ENCODE measurements around the gene FBXL20.
A peak's percentile ranks its signal among the peaks of the same experiment; 100 is the strongest.

Gene FBXL20

DNA sequence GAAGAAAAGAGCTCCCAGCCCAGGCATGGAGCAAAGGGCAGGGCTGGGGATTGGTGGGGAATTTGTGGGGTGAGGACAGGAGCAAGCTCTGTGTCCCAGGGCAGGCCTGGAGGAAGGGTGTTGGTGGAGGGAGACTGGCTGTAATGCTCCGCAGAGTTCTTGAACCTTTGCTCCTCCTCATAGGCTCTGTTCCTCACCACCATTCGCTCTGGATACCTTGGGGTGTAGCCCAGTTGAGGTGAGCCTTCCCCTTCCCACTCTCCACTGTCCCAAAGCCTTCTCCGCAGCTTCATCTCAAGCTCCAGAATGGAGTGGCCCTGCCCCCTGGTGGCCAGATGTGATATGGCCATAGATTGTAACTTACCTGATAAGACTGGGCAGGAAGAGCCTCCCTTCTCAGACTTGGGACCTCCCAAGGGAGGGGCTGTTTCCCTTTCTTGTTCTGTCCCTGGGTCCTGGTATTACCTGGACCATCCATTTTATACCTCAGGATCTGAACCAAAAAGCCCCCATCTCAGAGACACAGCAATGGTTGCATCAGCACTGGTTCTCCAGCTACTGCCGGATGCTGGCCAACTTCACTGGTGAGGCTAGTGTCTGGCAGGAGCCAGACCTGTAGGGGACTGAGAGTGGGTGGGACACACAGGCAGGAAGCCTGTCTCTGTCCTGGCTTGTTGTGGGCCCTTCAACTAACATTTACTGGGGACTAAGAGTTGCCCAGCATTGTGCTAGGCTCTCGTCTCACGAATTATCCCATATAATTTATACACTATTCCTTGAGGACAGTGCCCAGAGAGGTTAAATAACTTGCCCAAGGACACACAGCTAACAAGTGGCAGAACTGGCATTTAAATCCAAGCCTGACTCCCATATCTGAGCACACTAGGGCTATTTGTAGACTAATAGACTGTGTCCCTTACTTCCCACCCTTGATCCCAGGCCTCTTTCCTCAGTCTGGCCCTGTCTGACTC is 156.5 kb downstream of the FBXL20 start:
- peak; percentile 93 for DNase-seq

DNA sequence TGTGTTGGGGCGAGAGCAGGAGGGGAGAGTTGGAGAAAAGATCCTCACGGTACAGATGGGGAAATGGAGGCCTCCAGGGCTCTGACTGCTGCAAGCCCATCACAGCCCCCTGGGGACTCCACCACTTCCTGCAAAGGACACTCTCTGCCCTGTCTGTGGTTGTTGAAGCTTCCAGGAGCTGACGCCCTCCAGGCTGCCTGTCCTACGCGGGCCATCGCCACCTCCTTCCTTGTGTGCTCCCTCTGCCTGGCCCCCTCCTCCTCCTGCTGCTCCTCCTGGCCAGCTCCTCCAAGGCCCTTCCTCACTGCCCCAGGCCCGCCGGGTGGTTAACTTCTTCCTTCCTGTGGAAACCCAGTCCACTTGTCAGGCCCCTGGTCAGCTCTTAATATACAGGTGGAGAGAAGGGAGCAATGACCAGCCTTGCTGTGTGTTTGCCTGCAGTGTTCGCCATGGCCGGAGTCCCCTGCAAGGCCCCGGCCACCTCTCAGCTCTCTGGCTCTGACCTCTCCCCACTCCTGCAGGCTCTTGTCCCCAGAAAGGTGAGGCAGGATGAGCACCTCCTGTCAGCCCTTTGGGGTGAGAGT is 157.3 kb downstream of the FBXL20 start:
- DNase-seq = peak; percentile 9

DNA sequence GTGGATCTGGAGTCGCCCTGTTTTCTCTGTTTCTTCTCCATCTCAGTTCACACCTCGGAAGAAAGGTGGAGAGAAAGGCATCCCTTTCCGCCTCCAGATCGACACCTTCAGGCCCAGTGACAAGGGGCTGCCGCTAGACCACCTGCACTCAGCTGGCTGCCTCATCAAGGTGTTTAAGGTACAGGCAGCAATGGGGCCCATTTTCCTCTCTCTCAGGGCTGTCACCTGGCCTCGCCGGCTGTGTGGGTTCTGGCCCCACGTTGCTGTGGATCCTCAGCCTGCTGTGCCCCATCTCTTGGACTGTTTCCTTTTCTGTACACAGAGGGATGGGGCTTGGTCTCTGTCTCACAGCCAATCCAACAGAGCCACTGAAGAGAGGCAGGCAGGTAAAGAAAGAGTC is 158.3 kb downstream of the FBXL20 start:
- DNase-seq = no peak

DNA sequence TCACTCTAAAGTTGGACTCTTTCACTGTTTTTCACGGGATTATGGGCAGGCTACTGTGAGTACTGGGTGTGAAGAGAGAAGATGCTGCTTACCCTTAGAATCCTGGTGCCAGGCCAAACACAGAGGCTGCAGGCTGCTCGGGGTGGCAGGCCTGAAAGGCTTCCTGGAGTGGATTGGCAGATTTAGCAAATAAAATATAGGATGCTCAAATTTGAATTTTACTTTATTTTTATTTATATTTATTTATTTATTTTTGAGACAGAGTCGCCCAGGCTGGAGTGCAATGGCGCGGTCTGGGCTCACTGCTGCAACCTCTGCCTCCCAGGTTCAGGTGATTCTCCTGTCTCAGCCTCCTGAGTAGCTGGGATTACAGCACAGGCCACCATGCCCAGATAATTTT is 160.8 kb downstream of the FBXL20 start:
- DNase-seq = no peak

DNA sequence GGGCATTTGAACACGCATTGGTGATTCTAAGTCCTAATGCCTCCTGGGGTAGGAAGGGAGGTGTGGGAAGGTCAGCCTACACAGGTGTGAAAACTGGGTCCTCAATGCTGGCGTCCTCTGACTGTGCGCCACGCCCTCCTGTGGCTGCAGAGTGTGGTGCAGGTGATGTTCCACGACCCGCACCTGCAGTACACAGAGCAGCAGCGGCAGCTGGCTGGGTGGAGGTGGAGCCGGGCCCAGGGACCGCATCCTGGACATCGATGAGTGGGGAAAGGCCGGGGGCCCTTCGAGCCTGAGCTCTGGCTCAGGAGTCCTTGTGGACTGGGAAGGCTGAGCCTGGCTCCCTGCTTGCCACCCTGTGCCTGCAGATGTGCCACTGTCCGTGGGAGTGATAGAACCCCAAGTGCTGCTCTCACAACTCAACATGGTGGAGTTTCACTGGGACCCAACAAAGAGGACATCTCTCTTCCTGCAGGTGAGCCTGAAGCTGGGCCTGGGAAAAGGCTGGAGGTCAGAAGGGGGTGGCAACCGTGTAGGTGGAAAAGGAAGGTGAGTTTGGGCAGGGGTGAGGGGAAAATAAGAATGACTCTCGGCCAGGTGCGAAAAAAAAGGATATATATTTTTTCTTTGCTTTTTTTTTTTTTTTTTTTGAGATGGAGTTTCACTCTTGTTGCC is 161.6 kb downstream of the FBXL20 start:
- DNase-seq = peak; percentile 78

- DNase-seq = peak; percentile 87
Observed at GRCh38 chr17:39238311-39238972, 163.0 kb downstream of the FBXL20 start.

- DNase-seq = no peak
Observed at GRCh38 chr17:39237586-39237985, 163.8 kb downstream of the FBXL20 start.

DNA sequence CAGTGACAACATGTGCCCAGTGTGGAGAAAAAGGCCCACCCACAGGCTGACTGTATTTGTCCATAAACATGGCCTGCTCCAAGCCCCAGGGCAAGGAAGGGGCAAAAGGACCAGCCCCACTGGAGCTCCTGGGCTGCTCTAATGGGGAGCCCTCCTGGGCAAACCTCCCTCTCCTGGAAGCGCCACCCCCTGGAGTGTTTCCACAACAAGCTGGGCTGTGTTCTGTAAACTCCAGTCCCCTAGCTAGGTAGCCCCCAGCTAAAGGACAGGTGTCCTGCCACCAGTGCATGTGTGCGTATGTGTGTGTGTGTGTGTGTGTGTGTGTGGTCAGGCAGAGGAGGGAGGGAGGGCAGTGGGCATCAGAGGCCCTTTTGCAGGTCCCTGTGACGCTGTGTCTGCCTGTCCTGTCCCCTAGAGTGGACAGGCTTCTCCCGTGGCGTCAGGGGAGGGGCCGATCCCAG is 164.4 kb downstream of the FBXL20 start:
- no peak for DNase-seq

DNA sequence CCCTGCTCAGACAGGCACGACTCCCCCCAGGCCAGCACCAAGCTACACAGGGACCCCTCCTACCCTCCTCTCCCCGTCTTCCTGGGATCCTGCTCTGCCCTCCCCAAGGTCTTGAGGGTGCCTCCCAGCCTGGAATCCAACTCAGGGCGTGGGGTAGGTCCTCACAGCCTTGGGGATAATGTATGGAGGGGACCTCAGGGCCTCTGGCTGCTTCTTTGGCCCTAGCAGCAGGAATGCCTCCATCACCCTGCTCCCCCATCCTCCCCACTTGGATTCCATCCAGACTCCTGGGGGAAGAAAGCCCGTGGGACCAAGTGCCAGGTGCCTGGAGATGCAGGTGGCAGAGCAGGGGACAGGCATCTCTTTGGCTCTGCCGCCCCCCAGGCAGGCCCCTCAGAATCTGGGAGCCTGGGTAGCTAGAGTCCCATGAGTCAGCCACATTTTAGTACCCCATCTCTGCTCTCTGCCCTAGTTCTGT is 164.9 kb downstream of the FBXL20 start:
- DNase-seq = no peak

DNA sequence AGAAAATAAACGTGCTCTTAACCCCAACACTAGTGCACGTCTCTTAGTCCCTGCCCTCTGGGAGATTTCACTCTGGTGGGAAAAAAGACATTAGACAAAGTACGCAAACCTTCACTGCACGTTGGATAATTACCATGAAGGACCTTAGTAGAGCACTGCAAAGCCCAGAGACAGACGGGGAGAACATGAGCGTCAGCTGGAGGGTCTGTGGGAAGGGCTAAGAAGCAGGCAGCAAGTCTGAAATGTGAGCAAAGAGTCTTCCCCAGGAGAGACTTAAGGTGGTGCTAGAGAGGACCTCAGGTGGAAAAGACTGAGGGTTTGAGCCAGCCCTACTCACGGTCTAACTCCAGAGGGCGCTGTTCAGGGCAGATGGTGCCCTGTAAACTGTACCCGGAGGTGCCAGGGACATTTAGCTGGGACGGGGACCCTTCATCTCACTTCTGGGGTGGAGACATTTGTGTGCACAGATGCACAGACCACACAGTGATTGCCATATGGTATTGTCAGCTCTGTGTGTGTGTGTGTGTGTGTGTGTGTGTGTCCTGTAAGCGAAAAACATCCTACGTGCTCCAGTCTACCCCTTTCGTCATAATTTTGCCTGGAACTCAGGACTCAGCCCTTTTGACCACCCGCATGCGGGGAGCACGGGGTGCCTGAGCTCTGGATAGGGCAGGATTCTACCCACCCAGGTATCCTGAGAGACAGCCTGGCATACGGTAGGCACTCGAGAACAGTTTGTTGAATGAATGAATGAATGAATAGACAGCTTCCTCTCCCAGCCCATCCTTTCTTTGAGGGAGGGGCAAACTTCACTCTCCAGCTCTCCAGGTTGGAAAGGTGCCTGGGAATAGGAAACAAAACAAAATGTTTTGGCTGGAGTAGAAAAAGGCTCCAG is 165.6 kb downstream of the FBXL20 start:
- peak; percentile 50 for DNase-seq

GRCh38 chr17:39231591-39232551 is 169.6 kb downstream of the FBXL20 start:
- DNase-seq = peak; percentile 72

- DNase-seq = no peak
Observed at GRCh38 chr17:39231091-39231561, 170.3 kb downstream of the FBXL20 start.

DNA sequence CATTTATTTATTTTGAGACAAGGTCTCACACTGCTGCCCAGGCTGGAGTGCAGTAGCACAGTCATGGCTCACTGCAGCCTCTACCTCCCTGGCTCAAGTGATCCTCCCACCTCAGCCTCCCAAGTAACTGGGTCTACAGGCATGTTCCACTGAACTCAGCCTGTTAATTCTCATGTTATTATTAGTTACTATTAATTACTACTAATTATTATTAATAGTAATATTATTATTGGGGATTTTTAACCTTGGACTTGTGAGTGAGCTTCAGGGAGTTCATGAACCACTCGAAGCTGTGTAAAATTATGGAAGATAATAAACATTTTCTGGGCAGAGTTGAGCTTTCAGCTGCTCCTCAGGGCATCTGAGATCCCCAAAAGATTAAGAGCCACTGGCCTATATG is 171.1 kb downstream of the FBXL20 start:
- no peak for DNase-seq

GRCh38 chr17:39229274-39229913 is 172.0 kb downstream of the FBXL20 start:
- DNase-seq = no peak

DNA sequence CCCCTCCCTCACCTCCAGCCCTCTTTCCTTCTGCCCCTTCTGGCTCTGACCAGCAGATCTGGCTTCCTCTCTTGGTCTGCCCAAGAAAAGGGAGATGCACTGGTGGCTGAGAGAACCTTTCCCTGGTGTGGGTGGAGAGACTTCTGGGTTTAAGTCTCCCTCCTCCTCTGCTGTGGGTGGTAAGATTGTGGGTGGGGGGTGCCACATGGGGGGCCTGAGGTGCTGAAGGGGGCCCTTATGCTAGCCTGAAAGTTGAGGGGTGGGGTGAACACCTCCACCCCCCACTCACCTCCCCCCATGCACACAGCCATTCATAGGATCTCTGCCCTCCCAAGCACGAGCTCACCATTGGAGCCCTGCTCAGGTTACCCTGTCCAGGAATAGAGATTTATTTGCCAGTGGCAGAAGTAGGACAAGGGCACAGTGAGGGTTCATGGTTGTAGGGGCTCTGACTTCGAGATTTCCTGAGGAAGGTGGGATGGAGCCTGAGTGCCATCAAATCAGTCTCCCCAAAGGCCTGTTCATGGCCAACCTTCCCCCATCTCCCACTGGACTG is 174.0 kb downstream of the FBXL20 start:
- no peak for DNase-seq

DNA sequence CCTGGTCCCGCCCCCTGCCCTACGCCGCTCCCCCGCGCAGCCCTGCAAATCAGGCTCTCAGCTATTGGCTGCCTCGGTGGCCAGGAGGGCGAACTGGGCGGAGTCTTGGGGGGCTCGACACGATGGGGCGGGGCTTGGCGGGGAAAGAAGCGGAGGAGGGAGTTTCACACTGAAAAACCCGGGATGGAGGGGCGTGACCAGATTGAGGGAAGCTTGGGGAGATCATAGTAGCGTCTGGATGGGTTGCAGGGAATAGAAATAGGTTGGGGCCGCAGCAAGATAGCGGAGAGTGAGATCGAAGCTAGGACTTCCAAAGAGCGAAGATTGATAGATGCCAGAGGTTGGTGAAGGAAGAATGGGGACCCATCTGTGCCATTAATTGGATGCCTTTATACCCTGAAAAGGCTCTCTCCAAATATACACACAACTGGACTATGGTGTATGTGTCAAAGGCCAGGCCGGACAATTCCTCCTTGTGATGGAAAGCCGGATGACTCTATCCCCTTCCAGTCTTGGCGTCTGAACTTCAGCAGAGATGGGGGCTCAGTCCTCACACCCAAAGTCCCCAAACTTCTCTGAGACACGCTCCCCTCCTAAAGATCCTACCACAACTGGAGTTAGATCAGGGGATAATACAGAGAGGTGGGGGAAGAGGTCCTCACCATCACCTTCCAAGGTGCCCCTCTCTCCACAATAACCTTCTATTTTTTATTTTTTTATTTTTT is 175.3 kb downstream of the FBXL20 start:
- peak; percentile 65 for DNase-seq

- no peak for DNase-seq
Observed at GRCh38 chr17:39225308-39225958, 176.0 kb downstream of the FBXL20 start, which contains the start of gene STAC2. STAC2 (minus strand) TSS chr17:39225945; CDS start chr17:39225502, 443 bp downstream.

DNA sequence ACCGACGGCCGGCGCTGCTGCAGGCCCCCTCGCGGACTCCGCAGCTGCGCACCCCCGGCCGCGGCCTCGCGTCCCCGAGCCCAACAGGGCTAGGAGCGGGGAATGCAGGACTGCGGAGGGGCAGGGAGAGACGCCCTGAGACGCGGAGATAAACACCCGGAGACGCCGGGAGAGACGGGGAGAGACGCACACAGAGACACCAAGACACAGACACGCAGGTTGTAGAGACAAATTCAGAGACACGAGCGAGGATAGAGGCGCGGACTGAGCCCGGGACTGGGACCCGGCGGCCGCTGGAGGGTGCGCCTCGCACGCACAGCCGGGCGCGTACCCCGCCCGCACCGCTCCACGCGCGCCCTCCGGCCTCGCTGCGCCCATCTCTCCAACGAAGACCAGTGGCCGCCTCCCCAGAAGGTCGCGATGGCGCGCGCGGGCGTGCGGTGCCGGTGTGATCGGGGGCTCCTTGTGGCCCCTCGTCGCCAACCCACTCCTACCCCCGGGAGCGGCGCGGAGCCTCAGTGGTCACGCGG is 176.6 kb downstream of the FBXL20 start:
- peak; percentile 24 for DNase-seq
